Thoracic aorta (tissue), 2 donors: Measurements from ENCODE around the gene WNT11. TPM values are rescaled to one million over a fixed set of nuclear protein-coding genes. Genes with fewer than 3 reads are reported as not detected.

ENCODE experiments used
- ATAC-seq: fragments of 150-250 bp; one replicate; pipeline ENCODE4 v1.8.0; 2017; ENCODE audit warnings: low read depth; ENCODE audit not compliant: insufficient number of reproducible peaks, low FRiP score
- DNase-seq: peaks from one replicate; pipeline ENCODE4 v3.0.0-alpha.2; 2020; ENCODE audit warnings: low spot score
- H3K27ac ChIP-seq, 2 donors: fragments of 200-600 bp; sonication (generic); 1 replicate in 1 of 2; 2 replicates in 1 of 2; pipeline ENCODE4 v1.5.1; 2016; ENCODE audit warnings: mild to moderate bottlenecking in 2 of 2, moderate library complexity in 2 of 2
- H3K27me3 ChIP-seq: fragments of 200-600 bp; sonication (generic); replicated peaks from 2 replicates; pipeline ENCODE4 v1.6.0; 2016; ENCODE audit warnings: mild to moderate bottlenecking; ENCODE audit not compliant: insufficient read depth
- H3K36me3 ChIP-seq: fragments of 200-600 bp; sonication (generic); one replicate; pipeline ENCODE4 v1.5.1; 2016
- H3K4me1 ChIP-seq, 2 donors: fragments of 200-600 bp; sonication (generic); 1 replicate in 1 of 2; 2 replicates in 1 of 2; pipeline versions ENCODE4 v1.5.1 to v1.6.0; 2016; ENCODE audit warnings: low read depth in 2 of 2, mild to moderate bottlenecking in 1 of 2; ENCODE audit not compliant: control insufficient read depth in 1 of 2
- H3K4me3 ChIP-seq: fragments of 200-600 bp; sonication (generic); 2 replicates; pipeline ENCODE4 v1.5.1; 2016; ENCODE audit warnings: mild to moderate bottlenecking
- H3K9me3 ChIP-seq: fragments of 200-600 bp; sonication (generic); 2 replicates; pipeline ENCODE4 v1.5.1; 2016
- total RNA-seq, 2 donors: library from RNA; depleted of rRNA; stranded (reverse); fragments of >200 nt; gene quantifications; one replicate each; pipeline versions ENCODE4 v1.1.0 to v1.2.3, GENCODE V29; 2016
- TF ChIP-seq, protein P1 (sequence below): fragments of 200-600 bp; sonication (generic); IDR thresholded peaks from one replicate; pipeline ENCODE4 v1.5.1; 2019; ENCODE audit warnings: antibody characterized with exemption

Gene WNT11
- total RNA-seq, 2 donors from 2014 or later = 12.0 to 35.1 TPM

DNA sequence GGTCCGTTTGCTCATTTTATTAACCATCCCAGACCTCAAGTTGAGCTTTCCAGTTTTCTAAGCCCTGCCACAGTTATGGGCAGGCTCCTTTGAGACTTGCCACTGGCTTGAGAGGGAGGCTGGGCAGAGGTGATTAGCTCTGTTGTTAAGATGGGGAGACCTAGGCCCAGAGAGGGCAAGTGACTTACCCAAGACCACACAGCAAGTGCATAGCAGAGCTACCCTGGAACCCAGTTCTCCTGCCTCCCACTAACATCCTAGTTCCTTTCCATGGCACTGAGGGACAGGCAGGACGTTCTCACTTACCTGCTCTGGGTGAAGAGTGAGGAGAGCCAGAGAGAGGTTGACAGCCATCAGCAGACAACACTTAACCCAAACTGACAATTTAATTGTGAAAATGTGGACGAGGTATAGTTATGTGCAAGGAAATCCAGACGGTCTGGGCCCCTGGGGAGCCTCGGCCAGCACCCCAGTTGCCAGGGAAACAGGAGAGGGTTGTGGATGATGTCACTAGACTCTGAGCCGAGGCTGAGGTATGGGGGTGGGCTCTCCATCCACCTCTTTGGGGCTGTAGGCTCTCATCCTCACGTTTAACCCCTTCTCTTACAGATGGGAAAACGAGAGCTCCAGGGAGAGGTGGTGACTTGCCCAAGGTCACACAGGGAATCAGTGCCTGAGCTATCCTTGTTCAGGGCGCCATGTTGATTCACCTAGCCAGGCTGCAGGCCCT, 12.3 kb upstream of the WNT11 start:
- no peak for ATAC-seq
- no peaks in the 10 kb centered on the region for H3K4me1 ChIP-seq

DNA sequence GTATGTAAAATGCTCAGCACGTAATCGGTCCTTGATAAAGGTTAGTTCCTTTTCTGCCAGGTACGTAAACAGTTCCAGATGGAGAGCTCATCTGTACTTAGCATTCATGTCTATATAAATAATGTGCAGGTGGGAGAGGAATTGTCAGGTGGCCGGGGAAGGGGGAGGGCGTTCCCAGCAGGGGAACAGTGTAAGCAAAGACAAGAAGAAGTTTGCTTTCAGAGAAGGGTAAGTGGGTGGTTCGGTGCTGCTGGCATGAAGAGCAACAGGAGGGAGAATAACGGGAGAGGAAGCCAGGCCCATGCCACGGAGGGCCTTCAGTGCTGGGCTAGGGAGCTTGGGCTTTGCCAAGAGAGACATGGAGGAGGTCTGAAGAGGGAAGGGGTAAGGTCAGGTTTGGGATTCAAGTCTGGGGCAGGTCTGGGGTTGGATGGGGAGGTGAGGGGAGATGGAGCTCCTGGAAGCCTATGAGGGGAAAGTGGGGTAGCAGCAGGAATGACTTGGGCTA, 11.4 kb upstream of the WNT11 start:
- Histone ChIP-seq H3K27me3 (no peaks in the 10 kb centered on the region), H3K4me1 (no peaks in the 10 kb centered on the region), H3K36me3 (no peaks in the 10 kb centered on the region), H3K27ac (no peak overlapping the region), H3K9me3 (no peaks in the 10 kb centered on the region), H3K4me3 (no peak overlapping the region)
- ATAC-seq (no peak), DNase-seq (no peak)
- TF ChIP-seq, protein P1, sequence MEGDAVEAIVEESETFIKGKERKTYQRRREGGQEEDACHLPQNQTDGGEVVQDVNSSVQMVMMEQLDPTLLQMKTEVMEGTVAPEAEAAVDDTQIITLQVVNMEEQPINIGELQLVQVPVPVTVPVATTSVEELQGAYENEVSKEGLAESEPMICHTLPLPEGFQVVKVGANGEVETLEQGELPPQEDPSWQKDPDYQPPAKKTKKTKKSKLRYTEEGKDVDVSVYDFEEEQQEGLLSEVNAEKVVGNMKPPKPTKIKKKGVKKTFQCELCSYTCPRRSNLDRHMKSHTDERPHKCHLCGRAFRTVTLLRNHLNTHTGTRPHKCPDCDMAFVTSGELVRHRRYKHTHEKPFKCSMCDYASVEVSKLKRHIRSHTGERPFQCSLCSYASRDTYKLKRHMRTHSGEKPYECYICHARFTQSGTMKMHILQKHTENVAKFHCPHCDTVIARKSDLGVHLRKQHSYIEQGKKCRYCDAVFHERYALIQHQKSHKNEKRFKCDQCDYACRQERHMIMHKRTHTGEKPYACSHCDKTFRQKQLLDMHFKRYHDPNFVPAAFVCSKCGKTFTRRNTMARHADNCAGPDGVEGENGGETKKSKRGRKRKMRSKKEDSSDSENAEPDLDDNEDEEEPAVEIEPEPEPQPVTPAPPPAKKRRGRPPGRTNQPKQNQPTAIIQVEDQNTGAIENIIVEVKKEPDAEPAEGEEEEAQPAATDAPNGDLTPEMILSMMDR = no peak

More for the DNA sequence above, 12.3 kb upstream of the WNT11 start:
- no peak for DNase-seq
- Histone ChIP-seq H3K27me3 (no peaks in the 10 kb centered on the region), H3K4me3 (no peak overlapping the region), H3K9me3 (no peaks in the 10 kb centered on the region), H3K27ac (no peak overlapping the region), H3K36me3 (no peaks in the 10 kb centered on the region)
- TF ChIP-seq, protein P1 = no peak

DNA sequence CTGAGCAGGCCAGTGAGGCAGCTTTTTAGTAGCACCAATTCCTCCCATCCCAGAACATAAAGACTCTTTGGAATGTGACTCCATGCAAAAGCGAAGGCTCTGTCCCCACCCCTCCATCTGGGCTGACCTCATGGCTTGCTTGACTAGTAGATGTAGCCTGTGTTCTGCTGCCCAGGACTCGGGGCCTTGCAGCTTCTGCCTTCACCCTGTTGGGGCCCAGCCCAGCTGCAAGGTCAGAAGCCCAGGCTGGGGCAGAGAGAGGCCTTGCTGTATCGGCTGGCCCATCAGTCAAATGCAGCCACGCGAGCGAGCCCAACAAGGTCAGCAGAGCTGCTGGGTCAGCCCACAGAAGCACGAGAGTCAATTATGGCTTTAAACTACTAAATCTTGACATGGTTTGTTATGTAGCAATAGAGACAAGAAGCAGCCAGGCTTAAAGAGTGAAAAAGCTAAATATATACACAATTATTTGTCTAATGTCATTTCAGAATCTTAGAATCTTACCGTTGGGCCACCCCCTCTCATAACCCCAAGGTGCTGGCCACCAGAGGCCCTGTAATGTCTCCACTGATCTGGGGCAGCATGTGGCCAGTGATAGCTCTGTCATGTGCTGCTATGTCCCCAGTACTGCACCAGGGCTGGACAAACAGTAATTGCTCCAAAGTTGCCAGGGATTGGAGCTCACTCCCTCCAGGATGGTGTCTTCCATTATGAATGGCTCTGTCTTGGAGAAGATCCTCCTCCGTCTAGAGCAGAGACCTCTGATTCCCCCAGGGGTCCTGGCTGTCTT, 10.4 kb upstream of the WNT11 start:
- Histone ChIP-seq H3K4me3 (no peak overlapping the region), H3K27me3 (no peaks in the 10 kb centered on the region), H3K4me1 (no peaks in the 10 kb centered on the region), H3K36me3 (no peaks in the 10 kb centered on the region), H3K27ac (no peak overlapping the region), H3K9me3 (no peaks in the 10 kb centered on the region)
- no peak for DNase-seq
- TF ChIP-seq, protein P1 = no peak
- ATAC-seq = no peak

DNA sequence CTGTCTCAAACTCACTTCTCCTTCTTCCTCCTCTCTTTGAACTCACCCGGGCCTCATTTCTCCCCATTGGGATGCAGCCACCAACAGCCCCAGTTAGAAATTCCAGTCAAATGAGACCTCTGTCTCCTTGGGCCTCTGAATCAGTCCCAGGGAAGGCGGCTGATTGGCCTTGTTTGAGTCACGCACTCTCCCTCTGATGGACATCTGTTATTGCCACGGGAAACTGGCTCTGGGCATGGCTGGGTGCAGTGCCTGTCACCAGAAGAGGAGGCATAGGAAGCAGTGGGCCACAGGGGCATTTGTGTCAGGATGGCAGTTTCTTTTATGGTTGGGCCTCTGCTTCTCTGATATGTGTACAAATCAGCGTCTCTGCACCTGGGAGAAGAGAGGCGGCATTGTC, 9.6 kb upstream of the WNT11 start:
- Histone ChIP-seq H3K4me1 (no peaks in the 10 kb centered on the region), H3K9me3 (no peaks in the 10 kb centered on the region), H3K4me3 (no peak overlapping the region), H3K27ac (no peak overlapping the region), H3K27me3 (no peaks in the 10 kb centered on the region), H3K36me3 (no peaks in the 10 kb centered on the region)
- TF ChIP-seq, protein P1 = no peak
- ATAC-seq (no peak), DNase-seq (no peak)

DNA sequence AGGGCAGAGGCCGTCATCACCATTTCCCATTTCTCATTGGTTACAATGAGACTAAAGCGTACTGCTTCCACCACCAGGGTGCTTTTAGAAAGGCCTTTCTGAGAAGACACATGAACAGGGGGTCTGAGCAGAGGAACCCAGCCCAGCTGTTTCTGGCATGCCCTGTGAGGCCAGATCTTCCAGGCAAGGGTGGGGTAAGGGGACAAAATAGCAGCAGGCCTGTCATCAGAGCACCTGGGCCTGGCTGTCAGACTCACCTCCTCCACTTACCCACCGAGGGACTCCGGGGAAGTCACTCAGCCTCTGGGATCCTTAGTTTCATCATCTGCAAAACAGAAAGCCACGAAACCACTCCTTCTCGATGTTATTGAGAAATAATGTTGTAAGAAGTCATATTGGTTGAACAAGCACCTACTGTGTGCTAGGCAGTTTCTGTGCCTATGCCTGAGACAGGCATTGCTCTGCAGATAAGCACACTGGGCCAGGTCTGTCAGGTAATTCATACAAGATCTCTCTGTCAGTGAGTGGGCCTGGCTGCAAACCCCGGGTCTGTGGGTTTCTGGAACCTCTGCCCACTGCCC, 8.8 kb upstream of the WNT11 start:
- no peak overlapping the region for H3K27ac ChIP-seq
- H3K36me3 ChIP-seq = no peaks in the 10 kb centered on the region
- DNase-seq (no peak), ATAC-seq (no peak)
- no peaks in the 10 kb centered on the region for H3K27me3 ChIP-seq
- no peak overlapping the region for H3K4me3 ChIP-seq
- TF ChIP-seq, protein P1 = no peak
- no peaks in the 10 kb centered on the region for H3K9me3 ChIP-seq
- peaks cover under 1 to 2% of the 10 kb centered on the region in 2 donors for H3K4me1 ChIP-seq
